NCI-H1092 (cell line): ENCODE results near the gene RAB11FIP4.

Experiments used
- DNase-seq: peaks from one replicate; lab custom pipeline; 2025; lab: John Stamatoyannopoulos, UW

Gene RAB11FIP4

GRCh38 chr17:31570231-31570630, 178.8 kb downstream of the RAB11FIP4 start:
- no peak for DNase-seq

- no peak for DNase-seq
Observed at GRCh38 chr17:31570951-31571892, 179.7 kb downstream of the RAB11FIP4 start.

- DNase-seq: no peak
Observed at GRCh38 chr17:31572341-31572740, 180.9 kb downstream of the RAB11FIP4 start.

- DNase-seq: no peak
Observed at GRCh38 chr17:31573047-31573446, 181.6 kb downstream of the RAB11FIP4 start.

- DNase-seq: no peak
Observed at GRCh38 chr17:31573861-31574260, 182.4 kb downstream of the RAB11FIP4 start.

GRCh38 chr17:31574458-31574857, 183.0 kb downstream of the RAB11FIP4 start:
- DNase-seq: no peak

GRCh38 chr17:31575043-31575442, 183.6 kb downstream of the RAB11FIP4 start:
- no peak for DNase-seq

GRCh38 chr17:31579265-31579664, 187.8 kb downstream of the RAB11FIP4 start:
- peak; percentile 54 for DNase-seq

GRCh38 chr17:31580316-31580705, 188.8 kb downstream of the RAB11FIP4 start:
- no peak for DNase-seq

GRCh38 chr17:31580706-31581490, 189.4 kb downstream of the RAB11FIP4 start:
- DNase-seq: peak; percentile 56

GRCh38 chr17:31581491-31581890, 190.0 kb downstream of the RAB11FIP4 start:
- DNase-seq: no peak

GRCh38 chr17:31582151-31582907, 190.9 kb downstream of the RAB11FIP4 start:
- no peak for DNase-seq

- no peak for DNase-seq
Observed at GRCh38 chr17:31583772-31584356, 192.4 kb downstream of the RAB11FIP4 start.

GRCh38 chr17:31584438-31585279, 193.2 kb downstream of the RAB11FIP4 start:
- no peak for DNase-seq

- DNase-seq: no peak
Observed at GRCh38 chr17:31585280-31585630, 193.8 kb downstream of the RAB11FIP4 start.

GRCh38 chr17:31586946-31587345, 195.5 kb downstream of the RAB11FIP4 start:
- DNase-seq: no peak

- DNase-seq: peak; percentile 12
Observed at GRCh38 chr17:31587462-31587861, 196.0 kb downstream of the RAB11FIP4 start.
